Mammary epithelial cell (primary cell): ENCODE data around the gene PTPN21.

Experiments used
- CTCF ChIP-seq, 2 donors: IDR thresholded peaks in 1 of 2; conservative IDR thresholded peaks in 1 of 2; 2 replicates each; pipeline ENCODE4 v1.5.1; 2011 to 2012; ENCODE audit warnings: inconsistent platforms in 2 of 2, low read length in 2 of 2, mild to moderate bottlenecking in 2 of 2, control low read depth in 1 of 2, low read depth in 1 of 2; ENCODE audit not compliant: insufficient read depth in 1 of 2; ENCODE audit errors: extremely low read depth in 1 of 2
- EZH2 ChIP-seq: IDR thresholded peaks from 2 replicates; pipeline ENCODE4 v1.6.1; 2012; ENCODE audit warnings: low read length, inconsistent platforms, borderline replicate concordance

GRCh38 chr14:88604212-88604611, 49.4 kb upstream of the PTPN21 start:
- TF ChIP-seq CTCF (conservative IDR thresholded peaks at IDR 0.05 in 1 of 2, IDR thresholded peaks at IDR 0.05 in 1 of 2; ENCODE audit: extremely low read depth in 1 of 2, insufficient read depth in 1 of 2, low read depth in 1 of 2, low read length in 2 of 2) (no peak), EZH2 (no peak)
